ENCODE measurements around the gene FTHL17. TPM values are rescaled to one million over a fixed set of nuclear protein-coding genes. Genes with fewer than 3 reads are reported as not detected.

The FTHL17 gene
- total RNA-seq, 1 experiment from 2014 or later, result not detected

DNA sequence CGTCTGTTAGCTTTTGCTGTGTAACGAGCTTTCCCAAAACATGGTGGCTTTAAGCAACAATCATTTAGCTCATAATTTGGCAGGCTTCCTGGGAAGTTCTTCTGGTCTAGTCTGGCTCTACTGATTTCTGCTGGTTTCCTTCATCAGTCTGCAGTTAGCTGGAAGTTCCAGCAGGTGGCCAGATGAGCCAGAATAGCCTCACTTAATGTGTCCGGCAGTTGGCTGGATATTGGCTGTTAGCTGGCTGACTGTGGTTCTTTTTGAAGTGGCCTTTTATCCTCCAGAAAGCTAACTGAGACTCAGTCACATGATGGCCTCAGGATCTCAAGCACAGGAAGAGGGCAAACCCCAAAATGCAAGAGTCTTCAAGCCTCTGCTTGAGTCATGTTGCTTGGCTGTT, 34.9 kb downstream of the FTHL17 start:
- no peak overlapping the region for H3K4me3 Mint-ChIP-seq
- H3K4me1 Mint-ChIP-seq, result peaks cover 3% of the 10 kb centered on the region; the same call in 1 of the 2 replicates
- TF ChIP-seq, protein P1, sequence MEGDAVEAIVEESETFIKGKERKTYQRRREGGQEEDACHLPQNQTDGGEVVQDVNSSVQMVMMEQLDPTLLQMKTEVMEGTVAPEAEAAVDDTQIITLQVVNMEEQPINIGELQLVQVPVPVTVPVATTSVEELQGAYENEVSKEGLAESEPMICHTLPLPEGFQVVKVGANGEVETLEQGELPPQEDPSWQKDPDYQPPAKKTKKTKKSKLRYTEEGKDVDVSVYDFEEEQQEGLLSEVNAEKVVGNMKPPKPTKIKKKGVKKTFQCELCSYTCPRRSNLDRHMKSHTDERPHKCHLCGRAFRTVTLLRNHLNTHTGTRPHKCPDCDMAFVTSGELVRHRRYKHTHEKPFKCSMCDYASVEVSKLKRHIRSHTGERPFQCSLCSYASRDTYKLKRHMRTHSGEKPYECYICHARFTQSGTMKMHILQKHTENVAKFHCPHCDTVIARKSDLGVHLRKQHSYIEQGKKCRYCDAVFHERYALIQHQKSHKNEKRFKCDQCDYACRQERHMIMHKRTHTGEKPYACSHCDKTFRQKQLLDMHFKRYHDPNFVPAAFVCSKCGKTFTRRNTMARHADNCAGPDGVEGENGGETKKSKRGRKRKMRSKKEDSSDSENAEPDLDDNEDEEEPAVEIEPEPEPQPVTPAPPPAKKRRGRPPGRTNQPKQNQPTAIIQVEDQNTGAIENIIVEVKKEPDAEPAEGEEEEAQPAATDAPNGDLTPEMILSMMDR (IDR thresholded peaks at IDR 0.05), result peak; percentile 29; the same call in 1 of the 2 replicates
- TF ChIP-seq EMX1 (CRISPR knock-in tag; IDR thresholded peaks at IDR 0.05), result no peak
- POLR2A ChIA-PET, result interaction anchor here (0.7 kb wide), 1 partner anchor 110 kb away, joined by 3 read pairs; no protein-coding TSS in a partner anchor
- DNase-seq (ENCODE audit: low spot score), result peak; percentile 36
- no peaks in the 10 kb centered on the region for H3K27me3 Mint-ChIP-seq (ENCODE audit: low read depth)
- no peak overlapping the region for H3K27ac Mint-ChIP-seq
- H3K36me3 Mint-ChIP-seq, result peaks cover 5% of the 10 kb centered on the region; the same call in 1 of the 2 replicates
- peak; percentile 91 for ATAC-seq
- H3K9me3 Mint-ChIP-seq, result peaks cover 6% of the 10 kb centered on the region
- CTCF ChIA-PET, result interaction anchor here (0.6 to 1.6 kb wide), 16 partner anchors 9 to 392 kb away, joined by 3 to 10 read pairs (median 4); no protein-coding TSS in a partner anchor

DNA sequence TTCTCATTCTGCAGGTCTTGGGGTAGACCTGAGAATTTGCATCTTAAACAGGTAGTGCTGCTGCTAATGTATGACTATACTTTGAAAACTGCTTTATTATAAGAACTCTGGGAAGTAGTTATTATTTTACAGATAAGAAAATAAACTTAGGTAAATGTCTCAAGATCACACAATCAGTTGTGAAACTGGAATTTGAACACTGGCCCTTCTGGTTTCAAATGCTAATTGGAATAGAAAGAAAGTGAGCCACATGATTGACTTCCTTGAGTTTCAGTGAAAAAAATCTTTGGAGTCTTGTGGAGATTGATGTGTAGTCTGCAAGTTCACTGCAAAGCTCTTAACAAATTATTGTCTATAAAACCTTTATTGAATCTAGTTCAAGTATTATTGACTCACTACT, 44.5 kb downstream of the FTHL17 start:
- no peak for TF ChIP-seq JUN (CRISPR knock-in tag; IDR thresholded peaks at IDR 0.05)
- TF ChIP-seq, protein P2, sequence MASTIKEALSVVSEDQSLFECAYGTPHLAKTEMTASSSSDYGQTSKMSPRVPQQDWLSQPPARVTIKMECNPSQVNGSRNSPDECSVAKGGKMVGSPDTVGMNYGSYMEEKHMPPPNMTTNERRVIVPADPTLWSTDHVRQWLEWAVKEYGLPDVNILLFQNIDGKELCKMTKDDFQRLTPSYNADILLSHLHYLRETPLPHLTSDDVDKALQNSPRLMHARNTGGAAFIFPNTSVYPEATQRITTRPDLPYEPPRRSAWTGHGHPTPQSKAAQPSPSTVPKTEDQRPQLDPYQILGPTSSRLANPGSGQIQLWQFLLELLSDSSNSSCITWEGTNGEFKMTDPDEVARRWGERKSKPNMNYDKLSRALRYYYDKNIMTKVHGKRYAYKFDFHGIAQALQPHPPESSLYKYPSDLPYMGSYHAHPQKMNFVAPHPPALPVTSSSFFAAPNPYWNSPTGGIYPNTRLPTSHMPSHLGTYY (CRISPR knock-in tag; IDR thresholded peaks at IDR 0.05), result no peak
- TF ChIP-seq, protein P3, sequence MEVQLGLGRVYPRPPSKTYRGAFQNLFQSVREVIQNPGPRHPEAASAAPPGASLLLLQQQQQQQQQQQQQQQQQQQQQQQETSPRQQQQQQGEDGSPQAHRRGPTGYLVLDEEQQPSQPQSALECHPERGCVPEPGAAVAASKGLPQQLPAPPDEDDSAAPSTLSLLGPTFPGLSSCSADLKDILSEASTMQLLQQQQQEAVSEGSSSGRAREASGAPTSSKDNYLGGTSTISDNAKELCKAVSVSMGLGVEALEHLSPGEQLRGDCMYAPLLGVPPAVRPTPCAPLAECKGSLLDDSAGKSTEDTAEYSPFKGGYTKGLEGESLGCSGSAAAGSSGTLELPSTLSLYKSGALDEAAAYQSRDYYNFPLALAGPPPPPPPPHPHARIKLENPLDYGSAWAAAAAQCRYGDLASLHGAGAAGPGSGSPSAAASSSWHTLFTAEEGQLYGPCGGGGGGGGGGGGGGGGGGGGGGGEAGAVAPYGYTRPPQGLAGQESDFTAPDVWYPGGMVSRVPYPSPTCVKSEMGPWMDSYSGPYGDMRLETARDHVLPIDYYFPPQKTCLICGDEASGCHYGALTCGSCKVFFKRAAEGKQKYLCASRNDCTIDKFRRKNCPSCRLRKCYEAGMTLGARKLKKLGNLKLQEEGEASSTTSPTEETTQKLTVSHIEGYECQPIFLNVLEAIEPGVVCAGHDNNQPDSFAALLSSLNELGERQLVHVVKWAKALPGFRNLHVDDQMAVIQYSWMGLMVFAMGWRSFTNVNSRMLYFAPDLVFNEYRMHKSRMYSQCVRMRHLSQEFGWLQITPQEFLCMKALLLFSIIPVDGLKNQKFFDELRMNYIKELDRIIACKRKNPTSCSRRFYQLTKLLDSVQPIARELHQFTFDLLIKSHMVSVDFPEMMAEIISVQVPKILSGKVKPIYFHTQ (CRISPR knock-in tag; IDR thresholded peaks at IDR 0.05), result no peak
- TF ChIP-seq ZNF396 (CRISPR knock-in tag; IDR thresholded peaks at IDR 0.05; ENCODE audit: borderline replicate concordance), result no peak
- TF ChIP-seq RORB (CRISPR knock-in tag; IDR thresholded peaks at IDR 0.05), result no peak
- no peak for ATAC-seq
- Mint-ChIP-seq H3K27ac (no peak overlapping the region), H3K27me3 (ENCODE audit: low read depth) (no peaks in the 10 kb centered on the region), H3K4me1 (no peaks in the 10 kb centered on the region; the same call in 1 of the 2 replicates), H3K4me3 (no peak overlapping the region), H3K9me3 (no peaks in the 10 kb centered on the region), H3K36me3 (no peaks in the 10 kb centered on the region)
- CTCF ChIA-PET, result no interaction called here
- no peak for DNase-seq (ENCODE audit: low spot score)
- POLR2A ChIA-PET, result no interaction called here

DNA sequence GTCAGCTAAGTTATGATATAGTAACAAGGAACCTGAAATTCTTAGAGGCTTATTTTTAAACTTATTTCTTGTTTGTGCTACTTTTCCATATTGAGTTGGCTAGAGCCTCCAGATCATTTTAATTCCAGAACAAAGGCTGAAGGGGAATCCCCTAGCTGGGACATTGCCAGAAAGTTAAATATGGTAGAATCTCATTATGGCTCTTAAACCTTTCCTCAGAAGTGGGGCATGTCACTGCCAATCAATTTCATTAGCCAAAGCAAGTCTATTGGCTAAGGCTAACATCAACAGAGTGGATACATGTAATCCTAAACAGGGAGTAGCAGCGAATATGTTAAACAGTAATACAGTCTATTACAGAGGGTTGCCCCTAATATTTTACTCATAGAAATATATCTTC, 47.0 kb downstream of the FTHL17 start:
- CTCF ChIA-PET, result no interaction called here
- TF ChIP-seq, protein P4, sequence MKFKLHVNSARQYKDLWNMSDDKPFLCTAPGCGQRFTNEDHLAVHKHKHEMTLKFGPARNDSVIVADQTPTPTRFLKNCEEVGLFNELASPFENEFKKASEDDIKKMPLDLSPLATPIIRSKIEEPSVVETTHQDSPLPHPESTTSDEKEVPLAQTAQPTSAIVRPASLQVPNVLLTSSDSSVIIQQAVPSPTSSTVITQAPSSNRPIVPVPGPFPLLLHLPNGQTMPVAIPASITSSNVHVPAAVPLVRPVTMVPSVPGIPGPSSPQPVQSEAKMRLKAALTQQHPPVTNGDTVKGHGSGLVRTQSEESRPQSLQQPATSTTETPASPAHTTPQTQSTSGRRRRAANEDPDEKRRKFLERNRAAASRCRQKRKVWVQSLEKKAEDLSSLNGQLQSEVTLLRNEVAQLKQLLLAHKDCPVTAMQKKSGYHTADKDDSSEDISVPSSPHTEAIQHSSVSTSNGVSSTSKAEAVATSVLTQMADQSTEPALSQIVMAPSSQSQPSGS (CRISPR knock-in tag; IDR thresholded peaks at IDR 0.05; ENCODE audit: borderline replicate concordance, low read depth), result no peak
- TF ChIP-seq RORB (CRISPR knock-in tag; IDR thresholded peaks at IDR 0.05), result no peak
- TF ChIP-seq RELA (CRISPR knock-in tag; IDR thresholded peaks at IDR 0.05; ENCODE audit: borderline replicate concordance), result no peak
- TF ChIP-seq, protein P5, sequence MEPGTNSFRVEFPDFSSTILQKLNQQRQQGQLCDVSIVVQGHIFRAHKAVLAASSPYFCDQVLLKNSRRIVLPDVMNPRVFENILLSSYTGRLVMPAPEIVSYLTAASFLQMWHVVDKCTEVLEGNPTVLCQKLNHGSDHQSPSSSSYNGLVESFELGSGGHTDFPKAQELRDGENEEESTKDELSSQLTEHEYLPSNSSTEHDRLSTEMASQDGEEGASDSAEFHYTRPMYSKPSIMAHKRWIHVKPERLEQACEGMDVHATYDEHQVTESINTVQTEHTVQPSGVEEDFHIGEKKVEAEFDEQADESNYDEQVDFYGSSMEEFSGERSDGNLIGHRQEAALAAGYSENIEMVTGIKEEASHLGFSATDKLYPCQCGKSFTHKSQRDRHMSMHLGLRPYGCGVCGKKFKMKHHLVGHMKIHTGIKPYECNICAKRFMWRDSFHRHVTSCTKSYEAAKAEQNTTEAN (CRISPR knock-in tag; IDR thresholded peaks at IDR 0.05), result no peak
- no peak for TF ChIP-seq NR3C1 (CRISPR knock-in tag; conservative IDR thresholded peaks at IDR 0.05; ENCODE audit: low read depth)
- TF ChIP-seq ZNF138 (CRISPR knock-in tag; conservative IDR thresholded peaks at IDR 0.05), result no peak
- TF ChIP-seq, protein P6, sequence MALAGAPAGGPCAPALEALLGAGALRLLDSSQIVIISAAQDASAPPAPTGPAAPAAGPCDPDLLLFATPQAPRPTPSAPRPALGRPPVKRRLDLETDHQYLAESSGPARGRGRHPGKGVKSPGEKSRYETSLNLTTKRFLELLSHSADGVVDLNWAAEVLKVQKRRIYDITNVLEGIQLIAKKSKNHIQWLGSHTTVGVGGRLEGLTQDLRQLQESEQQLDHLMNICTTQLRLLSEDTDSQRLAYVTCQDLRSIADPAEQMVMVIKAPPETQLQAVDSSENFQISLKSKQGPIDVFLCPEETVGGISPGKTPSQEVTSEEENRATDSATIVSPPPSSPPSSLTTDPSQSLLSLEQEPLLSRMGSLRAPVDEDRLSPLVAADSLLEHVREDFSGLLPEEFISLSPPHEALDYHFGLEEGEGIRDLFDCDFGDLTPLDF (CRISPR knock-in tag; IDR thresholded peaks at IDR 0.05), result no peak
- TF ChIP-seq OVOL2 (CRISPR knock-in tag; IDR thresholded peaks at IDR 0.05; ENCODE audit: borderline replicate concordance), result no peak
- no peak for TF ChIP-seq KAT7 (CRISPR knock-in tag; IDR thresholded peaks at IDR 0.05; ENCODE audit: borderline replicate concordance)
- no peak for TF ChIP-seq ZNF396 (CRISPR knock-in tag; IDR thresholded peaks at IDR 0.05; ENCODE audit: borderline replicate concordance)
- TF ChIP-seq, protein P7, sequence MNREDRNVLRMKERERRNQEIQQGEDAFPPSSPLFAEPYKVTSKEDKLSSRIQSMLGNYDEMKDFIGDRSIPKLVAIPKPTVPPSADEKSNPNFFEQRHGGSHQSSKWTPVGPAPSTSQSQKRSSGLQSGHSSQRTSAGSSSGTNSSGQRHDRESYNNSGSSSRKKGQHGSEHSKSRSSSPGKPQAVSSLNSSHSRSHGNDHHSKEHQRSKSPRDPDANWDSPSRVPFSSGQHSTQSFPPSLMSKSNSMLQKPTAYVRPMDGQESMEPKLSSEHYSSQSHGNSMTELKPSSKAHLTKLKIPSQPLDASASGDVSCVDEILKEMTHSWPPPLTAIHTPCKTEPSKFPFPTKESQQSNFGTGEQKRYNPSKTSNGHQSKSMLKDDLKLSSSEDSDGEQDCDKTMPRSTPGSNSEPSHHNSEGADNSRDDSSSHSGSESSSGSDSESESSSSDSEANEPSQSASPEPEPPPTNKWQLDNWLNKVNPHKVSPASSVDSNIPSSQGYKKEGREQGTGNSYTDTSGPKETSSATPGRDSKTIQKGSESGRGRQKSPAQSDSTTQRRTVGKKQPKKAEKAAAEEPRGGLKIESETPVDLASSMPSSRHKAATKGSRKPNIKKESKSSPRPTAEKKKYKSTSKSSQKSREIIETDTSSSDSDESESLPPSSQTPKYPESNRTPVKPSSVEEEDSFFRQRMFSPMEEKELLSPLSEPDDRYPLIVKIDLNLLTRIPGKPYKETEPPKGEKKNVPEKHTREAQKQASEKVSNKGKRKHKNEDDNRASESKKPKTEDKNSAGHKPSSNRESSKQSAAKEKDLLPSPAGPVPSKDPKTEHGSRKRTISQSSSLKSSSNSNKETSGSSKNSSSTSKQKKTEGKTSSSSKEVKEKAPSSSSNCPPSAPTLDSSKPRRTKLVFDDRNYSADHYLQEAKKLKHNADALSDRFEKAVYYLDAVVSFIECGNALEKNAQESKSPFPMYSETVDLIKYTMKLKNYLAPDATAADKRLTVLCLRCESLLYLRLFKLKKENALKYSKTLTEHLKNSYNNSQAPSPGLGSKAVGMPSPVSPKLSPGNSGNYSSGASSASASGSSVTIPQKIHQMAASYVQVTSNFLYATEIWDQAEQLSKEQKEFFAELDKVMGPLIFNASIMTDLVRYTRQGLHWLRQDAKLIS (CRISPR knock-in tag; IDR thresholded peaks at IDR 0.05; ENCODE audit: borderline replicate concordance), result no peak
- TF ChIP-seq IRF2 (CRISPR knock-in tag; IDR thresholded peaks at IDR 0.05; ENCODE audit: borderline replicate concordance, low read depth), result no peak
- no peak overlapping the region for H3K27ac Mint-ChIP-seq
- H3K4me3 Mint-ChIP-seq, result no peak overlapping the region
- no peaks in the 10 kb centered on the region for H3K9me3 Mint-ChIP-seq
- ATAC-seq, result no peak
- H3K36me3 Mint-ChIP-seq, result no peaks in the 10 kb centered on the region
- POLR2A ChIA-PET, result no interaction called here
- DNase-seq (ENCODE audit: low spot score), result no peak
- no peaks in the 10 kb centered on the region; the same call in 1 of the 2 replicates for H3K4me1 Mint-ChIP-seq
- H3K27me3 Mint-ChIP-seq (ENCODE audit: low read depth), result no peaks in the 10 kb centered on the region
